Esophagus muscularis mucosa (tissue), 4 donors: ENCODE measurements around the gene MAP3K3. TPM values are rescaled to one million over a fixed set of nuclear protein-coding genes. Genes with fewer than 3 reads are reported as not detected.
"Not testable (repeated sequence)": the region's sequence is repeated elsewhere in the genome, so short reads cannot be mapped to it uniquely, and the experiment has no call there.

Experiments used
- DNase-seq: peaks from one replicate; pipeline ENCODE4 v3.0.0-alpha.2; 2017; ENCODE audit errors: extremely low spot score
- H3K27ac ChIP-seq, 4 donors: fragments of 200-600 bp; sonication (generic); replicated peaks in 1 of 4; 1 replicate in 3 of 4; 2 replicates in 1 of 4; pipeline ENCODE4 v1.5.1; 2016 to 2019; ENCODE audit warnings: mild to moderate bottlenecking in 1 of 4
- H3K27me3 ChIP-seq, 4 donors: fragments of 200-600 bp; sonication (generic); one replicate each; pipeline versions ENCODE4 v1.5.1 to v1.6.0; 2016 to 2019
- H3K36me3 ChIP-seq, 4 donors: fragments of 200-600 bp; sonication (generic); one replicate each; pipeline ENCODE4 v1.5.1; 2016 to 2019
- H3K4me1 ChIP-seq, 4 donors: fragments of 200-600 bp; sonication (generic); one replicate each; pipeline ENCODE4 v1.5.1; 2016 to 2019
- H3K4me3 ChIP-seq, 4 donors: fragments of 200-600 bp; sonication (generic); 1 replicate in 2 of 4; 2 replicates in 2 of 4; pipeline ENCODE4 v1.5.1; 2016 to 2019; ENCODE audit warnings: mild to moderate bottlenecking in 4 of 4, moderate library complexity in 1 of 4
- H3K9me3 ChIP-seq, 4 donors: fragments of 200-600 bp; sonication (generic); 1 replicate in 3 of 4; 2 replicates in 1 of 4; pipeline ENCODE4 v1.5.1; 2016 to 2019
- CTCF ChIP-seq, 3 experiments: fragments of 200-600 bp in 2 of 3; fragments of 450-650 bp in 1 of 3; sonication (generic) in 2 of 3; IDR thresholded peaks; one replicate each; pipeline ENCODE4 v1.5.1; 2017 to 2019; ENCODE audit warnings: antibody characterized with exemption in 3 of 3, mild to moderate bottlenecking in 2 of 3, moderate library complexity in 1 of 3
- EP300 ChIP-seq: sonication (generic); formaldehyde crosslinking; IDR thresholded peaks from one replicate; pipeline ENCODE4 v1.6.1; 2017; ENCODE audit warnings: antibody characterized with exemption
- POLR2A ChIP-seq: fragments of 450-650 bp; IDR thresholded peaks from one replicate; pipeline ENCODE4 v1.6.1; 2017; ENCODE audit warnings: antibody characterized with exemption, moderate library complexity, mild to moderate bottlenecking, low read depth
- POLR2AphosphoS5 ChIP-seq, 2 donors: sonication (generic); formaldehyde crosslinking; IDR thresholded peaks; one replicate each; pipeline ENCODE4 v1.6.1; 2017; ENCODE audit warnings: antibody characterized with exemption in 2 of 2
- WGBS: methylation state at CpG from one replicate; pipeline ENCODE4 v1.1.5; 2018; 5-methylcytosine and 5-hydroxymethylcytosine counted together
- intact Hi-C: fragments of 100-400 bp; cut with DNase I; formaldehyde crosslinking; loops from one replicate; pipeline ENCODE4 v1.15.1; 2023
- total RNA-seq, 4 donors: library from RNA; depleted of rRNA; stranded (reverse); fragments of >200 nt; gene quantifications; one replicate each; pipeline versions ENCODE4 v1.1.0 to v1.2.1, GENCODE V29; 2016

Gene MAP3K3
- total RNA-seq, 4 donors from 2014 or later, result 67.7 to 132 (median 86.6) TPM

- DNase-seq, result no peak
- H3K9me3 ChIP-seq, result no peaks in the 10 kb centered on the region
- peaks cover 0 to 8% (median 2%) of the 10 kb centered on the region in 4 donors for H3K4me1 ChIP-seq
- no peak for TF ChIP-seq EP300
- no peak for TF ChIP-seq POLR2A
- TF ChIP-seq CTCF (IDR thresholded peaks at IDR 0.05), result no peak
- TF ChIP-seq POLR2AphosphoS5 (IDR thresholded peaks at IDR 0.05), result no peak
- peaks cover 52 to 95% (median 93%) of the 10 kb centered on the region in 4 donors for H3K36me3 ChIP-seq
- H3K4me3 ChIP-seq, result no peak overlapping the region
- no peak overlapping the region for H3K27ac ChIP-seq
- over 99% methylated on average over 8 of the region's 11 CpGs for WGBS
- no peaks in the 10 kb centered on the region for H3K27me3 ChIP-seq
- intact Hi-C loops, result no loop called here
Observed at GRCh38 chr17:63707151-63707550, 84.9 kb downstream of the MAP3K3 start.

GRCh38 chr17:63709110-63709509, 86.9 kb downstream of the MAP3K3 start:
- WGBS, result 95% methylated on average over 6 of the region's 6 CpGs
- no peak for TF ChIP-seq POLR2AphosphoS5 (IDR thresholded peaks at IDR 0.05)
- no peak for TF ChIP-seq CTCF (IDR thresholded peaks at IDR 0.05)
- TF ChIP-seq POLR2A, result no peak
- no peak for TF ChIP-seq EP300
- H3K4me3 ChIP-seq, result no peak overlapping the region
- H3K4me1 ChIP-seq, result peaks cover 0 to 6% (median 0%) of the 10 kb centered on the region in 4 donors
- H3K27me3 ChIP-seq, result no peaks in the 10 kb centered on the region
- DNase-seq, result no peak
- peaks cover 64 to 100% (median 97%) of the 10 kb centered on the region in 4 donors for H3K36me3 ChIP-seq
- intact Hi-C loops, result no loop called here
- no peaks in the 10 kb centered on the region for H3K9me3 ChIP-seq
- no peak overlapping the region for H3K27ac ChIP-seq

- H3K27ac ChIP-seq, result no peak overlapping the region
- no peaks in the 10 kb centered on the region for H3K9me3 ChIP-seq
- no peaks in the 10 kb centered on the region for H3K4me1 ChIP-seq
- no peak for DNase-seq
- TF ChIP-seq POLR2A, result no peak
- intact Hi-C loops, result no loop called here
- H3K36me3 ChIP-seq, result peaks cover 41 to 77% (median 59%) of the 10 kb centered on the region in 4 donors
- no peak overlapping the region for H3K4me3 ChIP-seq
- WGBS, result 70% methylated on average over 10 of the region's 10 CpGs
- H3K27me3 ChIP-seq, result no peaks in the 10 kb centered on the region
Observed at GRCh38 chr17:63714550-63715277, 92.5 kb downstream of the MAP3K3 start.

- no peak overlapping the region for H3K4me3 ChIP-seq
- TF ChIP-seq POLR2A (no peak), CTCF (IDR thresholded peaks at IDR 0.05) (no peak), EP300 (no peak), POLR2AphosphoS5 (IDR thresholded peaks at IDR 0.05) (no peak)
- intact Hi-C loops, result no loop called here
- H3K36me3 ChIP-seq, result peaks cover 24 to 68% (median 42%) of the 10 kb centered on the region in 4 donors
- H3K27ac ChIP-seq, result no peak overlapping the region
- no peak for DNase-seq
- no peaks in the 10 kb centered on the region for H3K27me3 ChIP-seq
- H3K4me1 ChIP-seq, result no peaks in the 10 kb centered on the region
- WGBS, result 83% methylated on average over 3 of the region's 3 CpGs
- no peaks in the 10 kb centered on the region for H3K9me3 ChIP-seq
Observed at GRCh38 chr17:63716426-63716825, 94.2 kb downstream of the MAP3K3 start.

GRCh38 chr17:63718988-63719387, 96.8 kb downstream of the MAP3K3 start:
- H3K27ac ChIP-seq, result no peak overlapping the region
- TF ChIP-seq POLR2A (no peak), POLR2AphosphoS5 (IDR thresholded peaks at IDR 0.05) (no peak), EP300 (no peak), CTCF (IDR thresholded peaks at IDR 0.05) (no peak)
- H3K4me3 ChIP-seq, result no peak overlapping the region
- 81% methylated on average over 5 of the region's 5 CpGs for WGBS
- intact Hi-C loops, result no loop called here
- no peaks in the 10 kb centered on the region for H3K9me3 ChIP-seq
- H3K27me3 ChIP-seq, result no peaks in the 10 kb centered on the region
- peaks cover under 1 to 56% (median 16%) of the 10 kb centered on the region in 4 donors for H3K36me3 ChIP-seq
- DNase-seq, result no peak
- H3K4me1 ChIP-seq, result peaks cover 0 to 11% (median 0%) of the 10 kb centered on the region in 4 donors

GRCh38 chr17:63720194-63720593, 98.0 kb downstream of the MAP3K3 start:
- DNase-seq, H3K9me3 ChIP-seq, intact Hi-C loops, H3K27me3 ChIP-seq, H3K27ac ChIP-seq, H3K4me3 ChIP-seq: not testable (repeated sequence)
- peaks cover 6 to 55% (median 20%) of the 10 kb centered on the region in 4 donors for H3K36me3 ChIP-seq
- H3K4me1 ChIP-seq, result peaks cover 0 to 11% (median 0%) of the 10 kb centered on the region in 4 donors
- 98% methylated on average over 5 of the region's 5 CpGs for WGBS
